ENCODE results near the gene SPG7. TPM values are rescaled to one million over a fixed set of nuclear protein-coding genes. Genes with fewer than 3 reads are reported as not detected.
"Not testable (repeated sequence)": the region's sequence is repeated elsewhere in the genome, so short reads cannot be mapped to it uniquely, and the experiment has no call there.

SPG7 gene
- polyA plus RNA-seq (2013, experiment 1 of 2; ENCODE audit: insufficient read length) = 43.0 TPM
- 44.2 TPM for polyA plus RNA-seq (2013, experiment 2 of 2; ENCODE audit: insufficient read length)

GRCh38 chr16:89507834-89508590 is at the start of gene SPG7:
SPG7 (plus strand) TSS chr16:89508403; CDS start chr16:89508418, 15 bp downstream.
- DNase-seq = peak; percentile 86

GRCh38 chr16:89458551-89458950 is 49.7 kb upstream of the SPG7 start:
- no peak for DNase-seq

GRCh38 chr16:89458967-89459366 is 49.2 kb upstream of the SPG7 start:
- no peak for DNase-seq

GRCh38 chr16:89460556-89460955 is 47.6 kb upstream of the SPG7 start:
- no peak for DNase-seq

GRCh38 chr16:89461890-89462289 is 46.3 kb upstream of the SPG7 start:
- DNase-seq = not testable (repeated sequence)

DNA sequence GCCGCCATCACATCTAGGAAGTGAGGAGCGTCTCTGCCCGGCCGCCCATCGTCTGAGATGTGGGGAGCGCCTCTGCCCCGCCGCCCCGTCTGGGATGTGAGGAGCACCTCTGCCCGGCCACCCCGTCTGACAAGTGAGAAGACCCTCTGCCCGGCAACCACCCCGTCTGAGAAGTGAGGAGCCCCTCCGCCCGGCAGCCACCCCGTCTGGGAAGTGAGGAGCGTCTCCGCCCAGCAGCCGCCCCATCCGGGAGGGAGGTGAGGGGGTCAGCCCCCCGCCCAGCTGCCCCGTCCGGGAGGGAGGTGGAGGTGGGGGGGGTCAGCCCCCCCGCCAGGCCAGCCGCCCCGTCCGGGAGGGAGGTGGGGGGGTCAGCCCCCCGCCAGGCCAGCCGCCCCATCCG is 45.6 kb upstream of the SPG7 start:
- not testable (repeated sequence) for DNase-seq

- DNase-seq = not testable (repeated sequence)
Observed at GRCh38 chr16:89463312-89463711, 44.9 kb upstream of the SPG7 start.

GRCh38 chr16:89466920-89467319 is 41.3 kb upstream of the SPG7 start:
- no peak for DNase-seq

- DNase-seq = no peak
Observed at GRCh38 chr16:89467382-89467781, 40.8 kb upstream of the SPG7 start.

DNA sequence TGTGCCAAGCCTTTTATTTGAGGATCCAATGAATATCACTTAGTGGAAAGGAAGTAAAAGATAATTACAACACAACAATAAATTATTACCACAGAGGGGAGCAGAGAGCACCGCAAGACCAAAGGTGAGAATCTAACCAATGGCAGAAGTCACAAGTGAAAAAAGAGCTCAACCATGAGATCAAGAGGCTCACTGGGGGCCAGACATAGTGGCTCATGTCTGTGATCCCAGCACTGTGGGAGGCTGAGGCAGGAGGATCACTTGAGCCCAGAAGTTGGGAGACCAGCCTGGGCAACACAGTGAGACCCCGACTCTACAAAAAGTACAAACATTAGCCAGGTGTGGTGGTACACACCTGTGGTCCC is 35.5 kb upstream of the SPG7 start:
- DNase-seq = no peak

DNA sequence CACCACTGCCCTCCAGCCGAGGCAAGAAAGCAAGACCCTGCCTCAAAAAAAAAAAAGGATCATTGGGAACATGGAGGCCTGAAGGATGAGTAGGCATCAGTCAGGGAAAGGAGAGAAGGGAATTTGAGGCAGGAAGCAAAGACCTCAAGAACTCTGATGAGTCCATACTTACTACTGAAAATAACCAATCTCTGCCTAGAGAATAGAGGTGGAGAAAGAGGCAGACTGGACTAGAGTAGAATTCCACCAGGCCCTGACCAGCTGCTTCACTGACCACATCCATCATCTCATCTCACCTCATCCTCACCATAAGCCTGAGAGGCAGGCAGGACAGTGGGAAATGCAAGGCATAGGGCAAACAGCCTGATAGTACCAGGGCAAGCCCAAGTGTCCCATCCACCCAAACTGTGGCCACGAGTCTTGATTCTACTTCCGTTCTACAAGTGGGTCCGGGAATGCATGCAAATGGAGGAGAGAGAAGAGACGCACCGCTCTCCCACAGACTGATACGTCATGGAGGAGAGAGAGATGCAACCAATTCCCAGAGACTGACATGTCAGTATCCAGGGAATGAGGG is 35.0 kb upstream of the SPG7 start:
- no peak for DNase-seq

DNA sequence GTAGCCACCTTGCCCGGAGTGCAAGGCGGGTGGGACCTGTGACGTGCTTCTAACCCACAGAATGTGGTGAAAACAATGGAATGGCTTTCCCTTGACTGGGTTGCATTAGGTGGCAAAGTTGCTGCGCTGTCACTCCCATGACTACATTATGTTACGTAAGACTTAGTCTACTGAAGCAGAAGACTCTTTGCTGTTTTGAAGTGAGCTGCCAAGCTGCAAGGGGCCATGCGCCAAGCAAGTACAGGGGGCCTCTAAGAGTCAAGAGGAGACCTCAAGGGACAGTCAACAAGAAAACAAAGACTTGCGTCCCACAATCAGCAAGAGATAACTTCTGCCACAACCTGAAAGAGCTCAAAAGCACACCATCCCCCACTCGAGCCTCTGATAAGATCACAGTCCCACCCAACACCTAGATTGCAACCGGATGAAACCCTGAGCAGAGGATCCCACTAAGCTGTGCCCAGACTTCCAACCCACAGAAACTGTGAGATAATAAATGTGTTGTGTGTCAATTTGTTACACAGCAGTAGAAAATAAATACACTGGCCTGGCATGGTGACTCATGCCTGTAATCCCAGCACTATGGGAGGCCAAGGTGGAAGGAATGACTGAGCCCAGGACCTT is 34.3 kb upstream of the SPG7 start:
- no peak for DNase-seq

DNA sequence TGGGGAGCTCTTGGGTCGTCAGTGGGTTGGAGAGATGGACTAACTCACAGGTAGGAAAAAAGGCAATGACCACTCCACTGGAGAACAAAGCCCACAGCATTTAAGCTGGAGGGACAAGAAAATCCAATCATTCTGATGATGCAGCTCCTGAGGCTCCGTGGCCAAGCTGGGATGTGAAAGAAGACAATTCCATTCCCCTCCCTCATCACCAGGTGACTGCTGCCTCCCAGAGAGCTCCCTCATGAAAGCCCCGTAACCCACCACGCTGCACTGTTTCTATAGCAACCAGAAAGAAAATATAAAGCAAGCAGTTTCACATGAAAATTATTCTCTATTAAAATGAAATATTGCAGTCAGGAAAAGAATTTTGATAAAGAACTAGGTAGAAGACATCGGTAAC is 33.1 kb upstream of the SPG7 start:
- no peak for DNase-seq

DNA sequence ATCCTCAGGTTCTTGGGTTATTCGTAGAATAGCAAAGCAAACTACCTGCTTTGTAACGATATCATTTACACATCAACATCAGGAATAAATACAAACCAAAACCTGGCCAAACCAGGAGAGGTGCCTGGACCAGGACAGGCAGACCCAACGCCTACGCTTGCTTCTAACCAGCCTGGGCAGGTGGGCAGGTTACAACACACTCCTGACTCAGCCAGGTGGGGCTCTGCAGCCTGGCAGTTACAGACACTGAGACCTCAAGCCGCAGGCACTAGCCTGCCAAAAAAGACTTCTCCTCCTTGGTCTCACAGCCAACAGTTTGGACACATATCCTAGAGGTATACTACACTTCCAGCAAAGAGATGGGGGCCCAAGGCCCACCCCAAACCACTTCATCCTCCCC is 31.8 kb upstream of the SPG7 start:
- no peak for DNase-seq

DNA sequence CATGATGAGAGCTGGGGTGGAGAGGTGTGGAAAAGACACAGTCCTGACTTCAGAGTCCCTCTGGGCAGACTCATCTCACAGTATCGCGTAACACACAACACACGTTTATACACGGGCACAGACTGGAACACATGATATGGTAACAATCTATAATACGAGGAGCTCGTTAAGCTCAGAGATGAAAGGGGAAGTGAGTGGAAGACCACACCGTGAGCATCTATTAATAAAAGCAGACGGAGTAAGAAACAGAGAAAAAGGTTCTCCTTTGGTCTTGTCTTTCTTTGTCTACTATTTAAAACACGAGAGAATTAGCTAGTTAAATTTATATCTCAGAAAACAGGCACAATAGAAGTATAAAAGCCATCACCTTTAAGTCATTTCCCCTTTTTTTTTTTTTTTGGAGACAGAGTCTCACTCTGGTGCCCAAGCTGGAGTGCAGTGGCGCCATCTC is 31.4 kb upstream of the SPG7 start:
- no peak for DNase-seq

DNA sequence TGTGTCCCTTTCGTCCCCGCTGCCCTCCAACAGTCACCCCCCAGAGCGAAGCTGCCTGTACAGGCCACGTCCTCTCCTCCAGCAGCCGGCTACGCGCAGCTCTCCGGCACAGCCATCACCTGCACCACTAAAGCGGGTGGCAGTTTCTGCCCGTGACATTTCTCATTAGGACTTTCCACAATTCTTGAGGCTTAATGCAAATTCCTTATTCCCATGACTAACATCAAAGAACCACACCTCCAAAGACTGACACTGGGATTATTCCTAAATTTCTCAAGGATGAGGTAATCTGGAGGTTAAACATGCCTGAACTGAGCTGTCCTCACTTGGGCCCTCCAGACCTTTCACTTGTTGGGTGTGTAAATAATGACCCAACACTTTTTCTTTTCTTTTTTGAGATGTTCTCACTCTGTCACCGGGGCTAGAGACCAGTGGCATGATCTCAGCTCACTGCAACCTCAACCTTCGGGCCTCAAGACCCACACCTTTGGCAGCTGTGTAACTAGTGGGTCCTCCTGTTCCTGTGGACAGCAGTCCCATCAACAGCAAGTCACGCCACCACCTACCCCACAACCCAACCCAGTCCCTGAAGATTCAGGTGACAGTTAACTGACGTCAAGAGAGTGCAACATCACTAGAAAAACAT is 29.5 kb upstream of the SPG7 start:
- DNase-seq = peak; percentile 67

DNA sequence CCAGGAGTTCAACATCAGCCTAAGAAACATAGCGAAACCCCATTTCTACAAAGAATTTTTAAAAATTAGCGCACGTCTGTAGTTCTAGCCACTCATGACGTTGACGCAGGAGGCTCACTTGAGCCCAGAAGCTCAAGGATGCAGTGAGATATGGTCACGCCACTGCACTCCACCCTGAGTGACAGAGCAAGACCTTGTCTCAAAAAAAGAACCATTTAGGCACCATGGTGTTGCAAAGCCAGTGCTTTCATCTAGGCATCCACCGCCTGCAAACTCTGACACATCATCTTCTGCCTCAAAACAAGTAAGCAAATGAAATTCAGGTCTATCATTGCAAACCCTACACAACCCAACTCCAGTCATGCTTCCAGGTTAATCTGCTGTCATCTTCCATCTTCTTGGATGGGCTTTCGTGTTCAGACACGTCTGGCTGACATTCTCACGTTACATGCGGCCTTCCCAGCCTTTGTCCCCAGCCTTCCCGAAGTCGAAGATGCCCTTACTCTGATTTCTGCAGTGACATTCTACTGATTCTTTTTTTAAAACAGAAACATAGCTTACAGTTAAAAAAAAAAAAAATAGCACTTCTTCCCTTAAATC is 26.7 kb upstream of the SPG7 start:
- DNase-seq = no peak

DNA sequence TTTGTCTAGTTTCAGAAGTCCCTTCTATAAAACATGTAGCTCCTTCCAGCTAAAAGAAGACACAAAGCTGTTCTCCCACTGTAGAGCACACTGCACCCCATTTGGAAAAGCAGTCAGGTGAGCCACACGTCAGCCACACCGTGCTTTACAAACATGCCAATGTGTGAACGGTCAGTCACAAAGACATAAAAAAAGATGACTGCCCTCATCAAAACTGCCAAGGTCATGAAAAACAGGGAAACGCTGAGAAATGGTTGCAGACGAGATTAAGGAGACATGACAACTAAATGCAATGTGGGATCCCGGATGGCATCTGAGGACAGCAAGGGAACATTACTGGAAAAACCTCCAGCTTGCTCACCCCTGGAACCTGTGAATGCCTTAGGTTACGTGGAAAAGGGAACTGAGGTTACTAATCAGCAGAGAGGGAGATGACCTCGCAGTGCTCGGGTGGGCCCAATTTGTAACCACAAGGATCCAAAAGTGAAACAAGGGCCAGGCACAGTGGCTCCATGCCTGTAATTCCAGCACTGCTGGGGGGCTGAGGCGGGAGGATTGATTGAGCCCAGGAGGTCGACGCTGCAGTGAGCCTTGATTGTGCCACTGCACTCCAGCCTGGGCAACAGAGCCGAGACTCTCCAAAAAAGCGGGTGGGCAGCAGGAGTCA is 25.9 kb upstream of the SPG7 start:
- DNase-seq = peak; percentile 56

GRCh38 chr16:89482817-89483205 is 25.4 kb upstream of the SPG7 start:
- no peak for DNase-seq

GRCh38 chr16:89484041-89484501 is 24.1 kb upstream of the SPG7 start:
- no peak for DNase-seq

DNA sequence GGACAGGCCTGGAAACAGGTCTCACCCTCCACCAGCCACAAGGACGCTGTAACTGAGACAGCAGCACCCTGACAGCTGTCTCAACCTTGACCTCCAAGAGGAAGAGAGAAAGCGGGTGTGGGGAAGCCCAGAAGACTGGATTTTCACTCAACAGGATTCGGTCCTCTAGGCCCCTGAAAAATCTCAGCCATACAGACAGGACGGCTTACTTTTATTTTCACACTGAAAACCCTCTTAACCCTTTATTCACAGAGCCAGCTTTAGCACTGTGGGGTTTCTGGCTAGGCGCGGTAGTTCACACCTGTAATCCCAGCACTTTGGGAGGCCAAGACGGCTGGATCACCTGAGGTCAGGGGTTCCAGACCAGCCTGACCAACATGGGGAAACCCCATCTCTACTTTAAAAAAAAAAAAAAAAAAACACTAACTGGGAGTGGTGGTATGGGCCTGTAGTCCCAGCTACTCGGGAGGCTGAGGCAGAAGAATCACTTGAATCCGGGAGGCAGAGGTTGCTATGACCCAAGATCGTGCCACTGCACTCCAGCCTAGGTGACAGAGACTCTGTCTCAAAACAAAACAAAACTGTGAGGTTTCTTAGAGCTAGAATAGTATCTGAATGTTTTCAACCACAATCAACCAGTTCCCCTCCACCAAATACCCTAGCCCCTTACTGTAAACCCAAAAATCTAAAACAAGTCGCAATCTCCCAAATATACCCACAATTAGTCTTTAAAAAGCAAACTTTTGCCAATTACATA is 23.1 kb upstream of the SPG7 start:
- DNase-seq = no peak

Measured in fibroblast of skin of scalp (primary cell).